SU-DHL-6 (cell line): Measurements from ENCODE around the gene MCF2L2.

Source experiments
- CTCF ChIP-seq: fragments of 200-600 bp; sonication (generic); IDR thresholded peaks from one replicate; pipeline ENCODE4 v1.5.1; 2017; ENCODE audit warnings: antibody characterized with exemption, mild to moderate bottlenecking, low read length, moderate library complexity; ENCODE audit not compliant: insufficient read depth, poor library complexity, severe bottlenecking
- EZH2phosphoT487 ChIP-seq: fragments of 200-600 bp; sonication (generic), shearing (Covaris generic); conservative IDR thresholded peaks from 2 replicates; pipeline ENCODE4 v1.6.1; 2018; ENCODE audit warnings: mild to moderate bottlenecking, antibody characterized with exemption, low read length, moderate library complexity, mixed read lengths

- no peak for TF ChIP-seq CTCF
- TF ChIP-seq EZH2phosphoT487 = no peak
Observed at GRCh38 chr3:183350164-183350563, 78.3 kb downstream of the MCF2L2 start.
